IMR-90 (cell line): ENCODE results near the gene MYH1. TPM values are rescaled to one million over a fixed set of nuclear protein-coding genes. Genes with fewer than 3 reads are reported as not detected.

Experiments
- ATAC-seq: fragments of 200-7000 bp; cut with Tn5 transposase; 2 replicates; pipeline ENCODE4 v1.9.1; 2020; ENCODE audit warnings: low read depth, mild to moderate bottlenecking, moderate library complexity
- BruUV-seq: library from RNA; stranded (reverse); fragments of 400-500 nt; replicated peaks from 2 replicates; lab custom pipeline; 2021; lab: Mats Ljungman, UMichigan
- CTCF ChIA-PET: fragments of 300-600 bp; formaldehyde crosslinking; extraction: SDS; loops from one replicate; lab custom pipeline; 2021; ENCODE audit warnings: antibody characterized with exemption; lab: Yijun Ruan, JAX
- POLR2A ChIA-PET: fragments of 300-600 bp; sonication (Branson Sonifier 250); formaldehyde crosslinking; loops from one replicate; lab custom pipeline; 2022; ENCODE audit warnings: antibody characterized with exemption; ENCODE audit not compliant: unreplicated experiment; lab: Charles Lee
- DNase-seq: peaks from one replicate; pipeline ENCODE4 v3.0.0; 2013
- H2AFZ ChIP-seq: replicated peaks from 2 replicates; pipeline ENCODE3; 2013; ENCODE audit warnings: low read length, mild to moderate bottlenecking; ENCODE audit not compliant: poor library complexity
- H2AK5ac ChIP-seq: 2 replicates; pipeline ENCODE4 v1.6.1; 2013; ENCODE audit warnings: low read depth, low read length, inconsistent platforms
- H2AK9ac ChIP-seq: replicated peaks from 2 replicates; pipeline ENCODE3; 2013; ENCODE audit warnings: mild to moderate bottlenecking, low read depth, low read length, moderate library complexity; ENCODE audit not compliant: poor library complexity
- H2BK120ac ChIP-seq: 2 replicates; pipeline ENCODE4 v1.6.1; 2013; ENCODE audit warnings: low read depth, low read length, inconsistent platforms
- H2BK15ac ChIP-seq: 3 replicates; pipeline ENCODE4 v1.6.1; 2013; ENCODE audit warnings: low read depth, low read length, inconsistent platforms
- H2BK20ac ChIP-seq: 2 replicates; pipeline ENCODE4 v1.6.1; 2013; ENCODE audit warnings: low read depth, mild to moderate bottlenecking, inconsistent platforms, low read length, moderate library complexity
- H2BK5ac ChIP-seq: 2 replicates; pipeline ENCODE4 v1.6.1; 2013; ENCODE audit warnings: mild to moderate bottlenecking, low read depth, low read length, inconsistent platforms; ENCODE audit not compliant: poor library complexity, severe bottlenecking
- H3K14ac ChIP-seq: replicated peaks from 2 replicates; pipeline ENCODE4 v1.6.1; 2013; ENCODE audit warnings: low read depth, low read length, inconsistent platforms
- H3K18ac ChIP-seq: 2 replicates; pipeline ENCODE4 v1.6.1; 2013; ENCODE audit warnings: low read depth, low read length, control low read depth
- H3K23ac ChIP-seq: 2 replicates; pipeline ENCODE4 v1.6.1; 2013; ENCODE audit warnings: low read depth, low read length, inconsistent platforms
- H3K27ac ChIP-seq: 2 replicates; pipeline ENCODE4 v1.5.1; 2013; ENCODE audit warnings: mild to moderate bottlenecking, control low read depth, low read length; ENCODE audit not compliant: insufficient read depth
- H3K27me3 ChIP-seq: 2 replicates; pipeline ENCODE4 v1.6.1; 2013; ENCODE audit warnings: low read length; ENCODE audit not compliant: control insufficient read depth, insufficient read depth
- H3K36me3 ChIP-seq: 2 replicates; pipeline ENCODE4 v1.6.1; 2013; ENCODE audit warnings: low read length, mixed read lengths; ENCODE audit not compliant: control insufficient read depth, insufficient read depth
- H3K4ac ChIP-seq: 2 replicates; pipeline ENCODE4 v1.6.1; 2013; ENCODE audit warnings: low read depth, low read length, inconsistent platforms
- H3K4me1 ChIP-seq: 2 replicates; pipeline ENCODE4 v1.6.1; 2013; ENCODE audit warnings: low read length, mixed read lengths; ENCODE audit not compliant: control insufficient read depth, insufficient read depth
- H3K4me2 ChIP-seq: 2 replicates; pipeline ENCODE4 v1.6.1; 2013; ENCODE audit warnings: low read depth, mild to moderate bottlenecking, control low read depth, low read length, moderate library complexity
- H3K4me3 ChIP-seq: 2 replicates; pipeline ENCODE4 v1.5.1; 2013; ENCODE audit warnings: low read depth, mild to moderate bottlenecking, control low read depth, low read length, moderate library complexity; ENCODE audit not compliant: insufficient read depth
- H3K56ac ChIP-seq: 2 replicates; pipeline ENCODE4 v1.6.1; 2013; ENCODE audit warnings: low read length, inconsistent platforms; ENCODE audit not compliant: insufficient read depth; ENCODE audit errors: extremely low read depth
- H3K79me1 ChIP-seq, 2 experiments: 2 replicates each; pipeline ENCODE4 v1.6.1; 2013; ENCODE audit warnings: low read length in 2 of 2, inconsistent platforms in 1 of 2, low read depth in 1 of 2
- H3K9ac ChIP-seq: 2 replicates; pipeline ENCODE4 v1.6.1; 2013; ENCODE audit warnings: low read depth, low read length, control low read depth
- H3K9me1 ChIP-seq: 2 replicates; pipeline ENCODE4 v1.6.1; 2013; ENCODE audit warnings: low read length, inconsistent platforms; ENCODE audit not compliant: insufficient read depth
- H3K9me3 ChIP-seq: 2 replicates; pipeline ENCODE4 v1.6.1; 2013; ENCODE audit warnings: low read length; ENCODE audit not compliant: control insufficient read depth, insufficient read depth
- H4K20me1 ChIP-seq: 2 replicates; pipeline ENCODE4 v1.6.1; 2013; ENCODE audit warnings: low read length, inconsistent platforms; ENCODE audit not compliant: insufficient read depth
- H4K5ac ChIP-seq: 2 replicates; pipeline ENCODE4 v1.6.1; 2013; ENCODE audit warnings: mild to moderate bottlenecking, low read depth, low read length, control low read depth
- H4K8ac ChIP-seq, 2 experiments: 2 replicates each; pipeline ENCODE4 v1.6.1; 2013; ENCODE audit warnings: low read depth in 2 of 2, low read length in 2 of 2, control low read depth in 1 of 2, inconsistent platforms in 1 of 2
- H4K91ac ChIP-seq: 2 replicates; pipeline ENCODE4 v1.6.1; 2013; ENCODE audit warnings: low read depth, low read length, inconsistent platforms; ENCODE audit not compliant: insufficient read depth
- BHLHE40 ChIP-seq: fragments of 150-350 bp; IDR thresholded peaks from 2 replicates; pipeline ENCODE4 v1.6.1; 2016; ENCODE audit warnings: mild to moderate bottlenecking, low read depth, low read length
- CEBPB ChIP-seq: IDR thresholded peaks from 2 replicates; pipeline ENCODE4 v1.6.1; 2012; ENCODE audit warnings: low read depth, low read length, improper control_type of control experiment
- WGBS, 2 experiments: methylation state at CpG; one replicate each; pipeline versions ENCODE4 v1.1.5 to v1.1.7; 2013; ENCODE audit warnings: missing lambda C conversion rate in 2 of 2; ENCODE audit not compliant: insufficient read length in 1 of 2; ENCODE audit errors: extremely low coverage in 2 of 2; 5-methylcytosine and 5-hydroxymethylcytosine counted together
- dilution Hi-C: fragments of 300-500 bp; cut with HindIII; formaldehyde crosslinking; loops from one replicate; pipeline ENCODE4 v1.14.3; 2018; ENCODE audit warnings: low sequenced_read_pairs; ENCODE audit not compliant: unreplicated experiment
- in situ Hi-C: fragments of 300-500 bp; cut with MboI; formaldehyde crosslinking; loops from 3 replicates; pipeline ENCODE4 v1.14.3; 2019; ENCODE audit warnings: low sequenced_read_pairs, inconsistent platforms, mixed read lengths
- intact Hi-C: fragments of 100-400 bp; cut with micrococcal nuclease; formaldehyde crosslinking; loops from 2 replicates; pipeline ENCODE4 v1.10.0; 2022
- polyA plus RNA-seq, 3 experiments: library from polyadenylated mRNA; depleted of rRNA; stranded (reverse); fragments of >200 nt; gene quantifications; 2 replicates each; pipeline ENCODE4 v1.2.3, GENCODE V29; 2012; ENCODE audit warnings: low replicate concordance in 1 of 3
- total RNA-seq: library from RNA; depleted of rRNA; stranded (reverse); fragments of >200 nt; gene quantifications from 2 replicates; pipeline ENCODE4 v1.2.3, GENCODE V29; 2012

The MYH1 gene
- total and polyA plus RNA-seq, 2 of the 4 experiments (the other 2 are of a cell fraction) = not detected

DNA sequence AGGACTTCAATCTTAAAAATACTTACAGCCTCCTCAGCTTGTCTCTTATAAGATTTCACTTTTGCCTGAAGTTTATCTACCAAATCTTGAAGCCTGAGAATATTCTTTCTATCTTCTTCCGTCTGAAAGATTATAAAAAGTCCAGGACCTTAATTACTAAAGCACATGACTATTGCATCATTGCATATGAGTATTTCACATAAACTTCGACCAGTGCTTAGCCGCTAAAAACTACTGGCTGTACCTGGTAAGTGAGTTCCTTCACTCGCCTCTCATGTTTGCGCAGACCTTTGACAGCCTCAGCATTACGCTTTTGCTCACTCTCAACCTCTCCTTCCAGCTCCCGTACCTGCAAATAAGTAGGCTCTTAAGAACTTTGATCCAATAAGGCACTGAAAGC is 4.7 kb upstream of the MYH1 start:
- CTCF ChIA-PET = no interaction called here
- H3K27ac ChIP-seq = no peak overlapping the region
- no peak overlapping the region for H2AK5ac ChIP-seq
- ATAC-seq (no peak), DNase-seq (no peak)
- H3K56ac ChIP-seq = no peak overlapping the region
- no peaks in the 10 kb centered on the region for H4K20me1 ChIP-seq
- dilution Hi-C loops (no loop called here), intact Hi-C loops (no loop called here), in situ Hi-C loops (no loop called here)
- H3K14ac ChIP-seq = no peak overlapping the region
- no TSS peak for BruUV-seq
- H3K18ac ChIP-seq = no peak overlapping the region
- no peaks in the 10 kb centered on the region for H3K4me1 ChIP-seq
- no peak overlapping the region for H2AK9ac ChIP-seq
- H2BK5ac ChIP-seq = no peak overlapping the region
- H3K27me3 ChIP-seq = no peaks in the 10 kb centered on the region
- no peaks in the 10 kb centered on the region for H3K79me1 ChIP-seq
- no peaks in the 10 kb centered on the region for H3K9me3 ChIP-seq
- H2BK20ac ChIP-seq = no peak overlapping the region
- no peak overlapping the region for H4K5ac ChIP-seq
- no peak overlapping the region for H2BK15ac ChIP-seq
- no peak overlapping the region for H2AFZ ChIP-seq
- no peak overlapping the region for H3K4ac ChIP-seq
- no peak overlapping the region for H3K4me3 ChIP-seq
- H3K9me1 ChIP-seq = no peaks in the 10 kb centered on the region
- no peak overlapping the region for H2BK120ac ChIP-seq
- no peak overlapping the region for H4K8ac ChIP-seq
- no peak overlapping the region for H3K23ac ChIP-seq
- H3K36me3 ChIP-seq = no peaks in the 10 kb centered on the region
- H3K4me2 ChIP-seq = no peak overlapping the region
- WGBS, 2 experiments = 100% methylated on average over 1 of the region's 7 CpGs; no CpG with 5 or more reads in 1 of the 2 experiments
- no peak overlapping the region for H4K91ac ChIP-seq
- H3K9ac ChIP-seq = no peak overlapping the region
- POLR2A ChIA-PET = no interaction called here
- peak; percentile 59 for TF ChIP-seq CEBPB
- TF ChIP-seq BHLHE40 = no peak
